Measurements from ENCODE around the gene SRPK1.
"Not testable (repeated sequence)": the region's sequence is repeated elsewhere in the genome, so short reads cannot be mapped to it uniquely, and the experiment has no call there.

Gene SRPK1

DNA sequence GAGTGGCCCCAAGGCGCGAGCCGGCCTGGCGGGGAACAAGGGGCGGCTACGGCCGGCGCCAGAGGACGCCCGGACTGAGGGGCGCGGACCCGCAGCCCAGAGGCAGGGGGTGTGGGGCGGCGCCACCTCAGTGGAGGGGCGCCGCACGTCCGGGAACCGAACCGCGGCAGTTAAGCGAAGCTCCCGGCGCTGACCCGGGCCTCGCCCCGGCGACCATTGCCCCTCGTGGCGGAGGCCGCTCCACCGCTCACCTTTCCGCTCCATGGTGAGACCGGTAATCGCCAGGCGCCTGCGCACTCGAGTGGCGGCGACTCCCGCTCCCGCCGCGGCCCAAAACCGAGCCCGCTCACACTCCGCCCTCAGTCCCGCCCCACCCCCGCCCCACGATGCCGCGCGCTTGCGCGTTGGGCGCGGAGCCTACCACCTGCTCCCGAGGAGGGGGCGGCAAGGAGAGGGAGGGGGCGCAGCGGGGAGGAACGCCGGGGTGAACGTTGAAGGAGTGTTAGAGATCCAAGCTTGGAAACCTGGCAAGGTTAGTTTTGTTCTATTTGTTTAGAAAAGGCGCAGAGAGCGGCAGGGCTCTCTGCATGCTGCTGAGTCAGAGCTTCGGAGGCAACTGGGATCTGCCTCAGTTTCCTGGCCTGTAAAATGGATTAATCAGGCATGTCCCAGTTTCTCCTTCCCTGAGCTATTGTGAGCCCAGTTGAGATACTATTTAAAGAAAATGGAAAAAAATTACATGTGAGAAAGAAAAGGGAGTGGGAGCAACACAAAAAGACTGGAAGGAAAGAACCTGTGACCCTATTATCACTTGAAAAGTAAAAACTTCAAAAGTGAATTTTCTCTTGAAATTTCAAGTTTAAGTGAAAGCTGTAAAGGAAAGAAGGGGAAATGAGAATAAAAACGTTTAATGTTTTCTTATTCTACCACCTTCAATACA is at the start of gene SRPK1:
Gene SRPK1 (minus strand): TSS at position 306 of the 940 bp plus-strand sequence. CDS start 42 bp downstream, at position 264.
- peak; percentile 76 to 82 (median 82) for DNase-seq (ENCODE audit: low read depth in 3 of 3)

- DNase-seq (ENCODE audit: low read depth in 3 of 3) = no peak
Measured at GRCh38 chr6:35970181-35970580, 49.3 kb upstream of the SRPK1 start.

- DNase-seq (ENCODE audit: low read depth in 3 of 3) = no peak
Measured at GRCh38 chr6:35969646-35970045, 48.7 kb upstream of the SRPK1 start.

DNA sequence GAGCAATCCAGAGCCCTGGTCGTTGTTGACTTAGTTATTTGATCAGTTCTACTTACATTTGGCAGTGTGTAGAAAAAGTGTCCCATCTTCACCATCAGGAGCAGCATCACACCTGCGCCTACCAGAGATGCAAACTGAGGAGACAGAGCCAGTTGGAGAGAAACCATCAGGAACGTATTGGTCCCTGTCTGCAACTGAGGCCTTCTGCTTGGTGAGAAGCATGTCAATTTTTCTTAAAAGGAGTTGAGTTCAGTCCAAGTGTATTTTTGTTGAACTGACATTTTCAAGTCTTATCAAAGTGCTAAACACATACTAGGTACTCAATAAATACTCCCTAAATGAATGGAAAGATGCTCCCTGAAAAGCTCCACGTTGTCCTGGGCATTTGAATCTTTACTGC is 47.9 kb upstream of the SRPK1 start:
- DNase-seq (ENCODE audit: low read depth in 3 of 3) = no peak

- DNase-seq (ENCODE audit: low read depth in 3 of 3) = no peak
Measured at GRCh38 chr6:35967076-35967774, 46.3 kb upstream of the SRPK1 start.

DNA sequence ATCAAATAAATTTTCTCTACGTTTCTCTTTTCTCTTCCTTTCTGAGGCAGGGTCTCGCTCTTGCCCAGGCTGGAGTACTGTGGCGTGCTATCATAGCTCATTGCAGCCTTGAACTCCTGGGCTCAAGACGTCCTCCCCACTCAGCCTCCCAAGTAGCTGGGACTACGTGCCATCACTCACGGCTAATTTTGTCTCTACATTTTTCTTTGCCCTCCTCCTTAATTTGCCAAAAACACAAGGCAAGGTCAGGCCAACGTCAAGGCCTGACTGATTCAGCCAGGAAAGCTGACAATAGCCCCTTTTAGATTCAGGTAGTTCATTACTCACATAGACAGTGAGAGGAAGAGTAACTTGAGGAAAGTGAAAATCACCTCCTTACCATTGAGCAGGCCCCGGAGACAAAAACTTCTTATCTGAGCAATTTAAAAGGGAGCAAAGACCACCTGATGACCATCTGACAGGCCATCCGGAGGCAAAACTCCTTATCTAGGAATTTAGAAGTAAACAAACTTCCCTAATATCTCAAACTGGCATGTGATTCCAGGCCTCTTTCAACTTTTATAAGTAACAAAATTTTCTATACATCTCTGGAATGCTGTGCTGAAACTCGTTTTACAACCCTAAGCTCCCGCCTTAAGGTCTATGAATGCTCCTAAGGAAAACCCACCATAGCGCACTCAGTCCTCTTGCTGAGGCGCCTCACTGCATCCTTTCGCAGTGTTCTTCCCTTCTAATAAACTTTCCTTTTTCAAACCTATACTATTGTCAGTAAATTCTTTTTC is 42.1 kb upstream of the SRPK1 start:
- DNase-seq (ENCODE audit: low read depth in 3 of 3) = no peak

DNA sequence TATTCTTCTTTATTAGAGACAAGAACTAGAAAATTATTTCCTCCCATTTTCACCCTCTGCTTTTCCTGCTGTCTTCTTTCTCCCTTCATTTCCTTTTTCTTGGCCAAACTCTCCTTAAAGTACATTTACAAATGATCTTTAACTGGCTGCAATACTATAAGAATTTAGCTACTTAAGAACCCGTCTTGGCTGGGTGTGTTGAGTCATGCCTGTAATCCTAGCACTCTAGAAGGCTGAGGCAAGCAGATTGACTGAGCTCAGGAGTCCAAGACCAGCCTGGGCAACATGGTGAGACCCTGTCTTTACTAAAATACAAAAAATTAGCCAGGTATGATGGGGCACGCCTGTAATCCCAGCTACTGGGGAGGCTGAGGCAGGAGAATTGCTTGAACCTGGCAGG is 39.3 kb upstream of the SRPK1 start:
- no peak for DNase-seq (ENCODE audit: low read depth in 3 of 3)

GRCh38 chr6:35955970-35956369 is 35.1 kb upstream of the SRPK1 start:
- no peak for DNase-seq (ENCODE audit: low read depth in 3 of 3)

DNA sequence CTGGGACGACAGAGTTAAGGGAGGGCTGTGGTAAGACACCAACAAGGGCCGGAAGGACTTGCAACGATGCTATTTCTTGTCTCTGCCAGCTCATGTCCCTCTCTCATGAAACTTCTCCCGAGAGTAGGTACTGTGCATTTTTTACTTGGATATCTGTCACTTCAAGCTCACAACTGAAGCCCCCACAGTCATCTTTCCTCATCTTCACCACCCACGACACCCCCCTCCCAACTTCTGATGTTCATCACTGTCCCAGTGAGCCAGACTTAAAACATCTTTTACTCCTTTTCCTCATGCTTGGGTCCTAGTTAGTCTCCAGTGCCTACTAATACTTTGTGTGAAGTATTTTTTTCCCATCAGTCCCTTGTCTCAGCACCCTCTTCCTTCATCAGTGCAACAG is 34.6 kb upstream of the SRPK1 start:
- no peak for DNase-seq (ENCODE audit: low read depth in 3 of 3)

GRCh38 chr6:35955071-35955470 is 34.2 kb upstream of the SRPK1 start:
- DNase-seq (ENCODE audit: low read depth in 3 of 3) = no peak

GRCh38 chr6:35954333-35954732 is 33.4 kb upstream of the SRPK1 start:
- no peak for DNase-seq (ENCODE audit: low read depth in 3 of 3)

GRCh38 chr6:35948725-35949124 is 27.8 kb upstream of the SRPK1 start:
- no peak for DNase-seq (ENCODE audit: low read depth in 3 of 3)

GRCh38 chr6:35945650-35946025 is 24.7 kb upstream of the SRPK1 start:
- no peak for DNase-seq (ENCODE audit: low read depth in 3 of 3)

DNA sequence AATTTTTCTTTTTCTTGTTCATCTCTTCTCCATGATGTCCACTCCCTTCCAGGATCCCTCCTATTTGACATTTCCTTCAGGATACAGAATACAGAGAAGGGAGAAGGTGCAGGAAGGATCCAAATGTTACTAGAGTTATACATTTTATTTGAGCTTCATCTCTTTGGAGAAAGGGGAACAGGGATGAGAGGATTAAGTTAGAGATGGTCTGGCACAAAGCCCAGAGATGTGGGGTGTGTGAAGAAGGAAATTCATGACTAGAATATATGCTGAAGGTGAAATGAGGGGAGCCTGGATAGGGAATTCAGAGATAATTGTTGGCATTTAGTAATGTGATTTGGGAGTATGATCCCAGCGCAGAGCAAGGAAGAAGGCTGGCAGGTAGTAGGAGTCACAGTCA is 22.5 kb upstream of the SRPK1 start:
- no peak for DNase-seq (ENCODE audit: low read depth in 3 of 3)

DNA sequence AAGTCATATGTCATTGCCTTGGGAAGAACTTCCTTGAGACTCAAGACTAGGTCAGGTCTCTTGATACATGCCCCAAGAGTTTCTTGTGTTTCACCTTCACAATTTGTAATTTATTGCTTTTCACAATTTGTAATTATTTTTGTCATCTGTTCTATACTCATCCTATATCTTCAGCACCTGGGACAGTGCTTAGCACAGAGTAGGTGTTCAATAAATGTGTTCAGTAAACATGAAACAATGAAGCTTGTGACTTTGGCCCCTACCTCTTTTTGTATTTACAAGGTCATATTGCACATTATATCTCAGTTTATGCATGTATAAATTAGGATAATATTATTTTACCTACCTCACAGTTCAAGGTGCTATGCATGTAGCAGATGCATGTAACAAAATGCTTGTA is 21.5 kb upstream of the SRPK1 start:
- no peak for DNase-seq (ENCODE audit: low read depth in 3 of 3)

DNA sequence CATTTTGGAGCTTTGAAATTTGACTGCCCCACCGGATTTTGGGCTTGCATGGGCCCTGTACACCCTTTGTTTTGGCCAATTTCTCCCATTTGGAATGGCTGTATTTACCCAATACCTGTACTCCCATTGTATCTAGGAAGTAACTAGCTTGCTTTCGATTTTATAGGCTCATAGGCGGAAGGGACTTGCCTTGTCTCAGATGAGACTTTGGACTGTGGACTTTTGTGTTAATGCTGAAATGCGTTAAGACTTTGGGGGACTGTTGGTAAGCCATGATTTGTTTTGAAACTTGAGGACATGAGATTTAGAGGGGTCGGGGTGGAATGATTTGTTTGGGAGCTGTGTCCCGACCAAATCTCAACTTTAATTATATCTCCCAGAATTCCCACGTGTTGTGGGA is 20.3 kb upstream of the SRPK1 start:
- DNase-seq (ENCODE audit: low read depth in 3 of 3) = not testable (repeated sequence)

GRCh38 chr6:35940014-35940413 is 19.1 kb upstream of the SRPK1 start:
- not testable (repeated sequence) for DNase-seq (ENCODE audit: low read depth in 3 of 3)

GRCh38 chr6:35939259-35939658 is 18.4 kb upstream of the SRPK1 start:
- DNase-seq (ENCODE audit: low read depth in 3 of 3) = not testable (repeated sequence)

GRCh38 chr6:35936681-35937359 is 15.9 kb upstream of the SRPK1 start:
- no peak for DNase-seq (ENCODE audit: low read depth in 3 of 3)

DNA sequence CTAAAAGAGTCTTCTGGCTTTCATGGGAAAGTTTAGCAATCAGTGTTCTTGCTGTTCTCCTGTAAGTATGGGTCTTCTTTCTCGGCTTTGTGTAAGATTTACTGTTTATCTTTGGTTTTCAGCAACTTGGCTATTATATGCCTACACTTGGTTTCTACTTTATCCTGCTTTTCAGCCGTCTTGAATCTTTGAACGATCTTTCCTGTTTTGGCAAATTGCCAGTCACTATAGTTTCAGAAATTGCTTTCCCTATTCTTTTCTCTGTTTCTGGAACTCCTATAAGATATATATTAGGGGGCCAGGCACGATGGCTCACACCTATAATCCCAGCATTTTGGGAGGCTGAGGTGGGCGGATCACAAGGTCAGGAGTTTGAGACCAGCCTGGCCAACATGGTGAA is 14.6 kb upstream of the SRPK1 start:
- DNase-seq (ENCODE audit: low read depth in 3 of 3) = no peak

GRCh38 chr6:35933844-35934243 is 12.9 kb upstream of the SRPK1 start:
- DNase-seq (ENCODE audit: low read depth in 3 of 3) = no peak

DNA sequence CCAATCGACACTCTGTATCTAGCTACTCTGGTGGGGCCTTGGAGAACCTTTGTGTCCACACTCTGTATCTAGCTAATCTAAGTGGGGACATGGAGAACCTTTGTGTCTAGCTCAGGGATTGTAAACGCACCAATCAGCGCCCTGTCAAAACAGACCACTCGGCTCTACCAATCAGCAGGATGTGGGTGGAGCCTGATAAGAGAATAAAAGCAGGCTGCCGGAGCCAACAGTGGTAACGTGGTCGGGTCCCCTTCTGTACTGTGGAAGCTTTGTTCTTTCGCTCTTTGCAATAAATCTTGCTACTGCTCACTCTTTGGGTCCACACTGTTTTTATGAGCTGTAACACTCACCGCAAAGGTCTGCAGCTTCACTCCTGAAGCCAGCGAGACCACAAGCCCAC is 11.0 kb upstream of the SRPK1 start:
- not testable (repeated sequence) for DNase-seq (ENCODE audit: low read depth in 3 of 3)

Measured in stimulated activated CD4-positive, alpha-beta T cell treated with anti-CD3 and anti-CD28 coated beads, TNF-alpha, amount 100 ng/mL, for 4 hours (primary cell).